Upper lobe of left lung (tissue), 4 donors: ENCODE measurements around the gene SUCLG2.

Source experiments
- CTCF ChIP-seq, 6 experiments: fragments of 450-650 bp in 4 of 6; fragments of 200-600 bp in 2 of 6; sonication (generic) in 2 of 6; IDR thresholded peaks; one replicate each; pipeline ENCODE4 v1.5.1; 2016 to 2019; ENCODE audit warnings: antibody characterized with exemption in 6 of 6
- POLR2AphosphoS5 ChIP-seq, 2 donors: sonication (generic); formaldehyde crosslinking; IDR thresholded peaks; one replicate each; pipeline ENCODE4 v1.5.1; 2017; ENCODE audit warnings: antibody characterized with exemption in 2 of 2

- TF ChIP-seq CTCF (IDR thresholded peaks at IDR 0.05) (no peak), POLR2AphosphoS5 (IDR thresholded peaks at IDR 0.05) (no peak)
Observed at GRCh38 chr3:67493808-67494207, 160.6 kb downstream of the SUCLG2 start.
